ENCODE results near the gene AK5. TPM values are rescaled to one million over a fixed set of nuclear protein-coding genes. Genes with fewer than 3 reads are reported as not detected.

Gene AK5
- polyA plus RNA-seq, 3 donors, result 0.34 to 0.72 (median 0.48) TPM

DNA sequence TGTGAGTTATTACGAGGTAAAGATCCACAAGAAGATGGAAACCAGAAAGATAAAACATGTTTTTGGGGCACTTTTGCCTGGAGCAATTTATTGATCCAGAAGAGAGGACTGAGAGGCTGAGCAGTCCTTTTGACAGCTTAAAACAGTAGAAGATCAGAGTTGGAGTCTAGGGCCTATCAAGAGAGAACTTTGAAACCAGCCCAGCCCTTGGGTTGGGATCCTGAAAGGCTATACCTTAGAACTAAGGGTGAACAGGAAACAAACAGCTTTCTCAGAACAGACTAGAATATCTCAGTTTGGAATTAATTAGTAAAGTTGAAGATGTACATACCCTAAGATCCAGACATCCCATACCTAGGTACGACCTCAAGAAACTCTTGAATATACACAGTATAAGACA is 311.1 kb downstream of the AK5 start:
- Histone ChIP-seq H4K20me1 (ENCODE audit: insufficient read depth, low read length) (peaks cover 10% of the 10 kb centered on the region), H3K9ac (ENCODE audit: insufficient read depth, low read length, poor library complexity, severe bottlenecking) (no peak overlapping the region), H3K79me2 (ENCODE audit: insufficient read depth, low read length) (no peaks in the 10 kb centered on the region), H3K27ac (ENCODE audit: low read depth in 1 of 2, low read length in 2 of 2) (no peak overlapping the region), H3K9me3 (replicated peaks in 1 of 2; ENCODE audit: control insufficient read depth in 1 of 2, insufficient read depth in 1 of 2, low read length in 2 of 2) (no peaks in the 10 kb centered on the region), H3K4me2 (replicated peaks; ENCODE audit: extremely low read depth, low read length, poor library complexity, severe bottlenecking) (no peak overlapping the region), H3K4me1 (ENCODE audit: control insufficient read depth in 1 of 2, insufficient read depth in 2 of 2, low read length in 2 of 2) (peaks cover 17 to 23% of the 10 kb centered on the region in 2 donors), H3K36me3 (replicated peaks in 1 of 2; ENCODE audit: control insufficient read depth in 1 of 2, insufficient read depth in 2 of 2, low read length in 2 of 2) (peaks cover 13 to 15% of the 10 kb centered on the region in 2 donors), H2AFZ (ENCODE audit: insufficient read depth, low read depth, low read length, poor library complexity, severe bottlenecking) (no peak overlapping the region), H3K4me3 (replicated peaks in 1 of 3; ENCODE audit: low read depth in 2 of 3, low read length in 3 of 3) (no peak overlapping the region), H3K27me3 (ENCODE audit: control insufficient read depth in 2 of 2, insufficient read depth in 2 of 2, low read length in 2 of 2) (no peaks in the 10 kb centered on the region)
- intact Hi-C loops (cut with micrococcal nuclease), result no loop called here
- H3K4me3 Mint-ChIP-seq, result no peak overlapping the region
- peaks cover 16 to 22% of the 10 kb centered on the region in 2 donors for H3K36me3 Mint-ChIP-seq
- no peak for DNase-seq
- peak overlapping the region in 1 of 7 donors; percentile 72 for H3K27ac Mint-ChIP-seq
- peaks cover 26% of the 10 kb centered on the region for H3K4me1 Mint-ChIP-seq
- no peaks in the 10 kb centered on the region for H3K27me3 Mint-ChIP-seq (ENCODE audit: low read depth in 3 of 3)
- TF ChIP-seq, protein P1, sequence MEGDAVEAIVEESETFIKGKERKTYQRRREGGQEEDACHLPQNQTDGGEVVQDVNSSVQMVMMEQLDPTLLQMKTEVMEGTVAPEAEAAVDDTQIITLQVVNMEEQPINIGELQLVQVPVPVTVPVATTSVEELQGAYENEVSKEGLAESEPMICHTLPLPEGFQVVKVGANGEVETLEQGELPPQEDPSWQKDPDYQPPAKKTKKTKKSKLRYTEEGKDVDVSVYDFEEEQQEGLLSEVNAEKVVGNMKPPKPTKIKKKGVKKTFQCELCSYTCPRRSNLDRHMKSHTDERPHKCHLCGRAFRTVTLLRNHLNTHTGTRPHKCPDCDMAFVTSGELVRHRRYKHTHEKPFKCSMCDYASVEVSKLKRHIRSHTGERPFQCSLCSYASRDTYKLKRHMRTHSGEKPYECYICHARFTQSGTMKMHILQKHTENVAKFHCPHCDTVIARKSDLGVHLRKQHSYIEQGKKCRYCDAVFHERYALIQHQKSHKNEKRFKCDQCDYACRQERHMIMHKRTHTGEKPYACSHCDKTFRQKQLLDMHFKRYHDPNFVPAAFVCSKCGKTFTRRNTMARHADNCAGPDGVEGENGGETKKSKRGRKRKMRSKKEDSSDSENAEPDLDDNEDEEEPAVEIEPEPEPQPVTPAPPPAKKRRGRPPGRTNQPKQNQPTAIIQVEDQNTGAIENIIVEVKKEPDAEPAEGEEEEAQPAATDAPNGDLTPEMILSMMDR (IDR thresholded peaks at IDR 0.05), result no peak
- no peaks in the 10 kb centered on the region for H3K9me3 Mint-ChIP-seq
- WGBS (ENCODE audit: insufficient coverage), result 100% methylated on average over 1 of the region's 2 CpGs

DNA sequence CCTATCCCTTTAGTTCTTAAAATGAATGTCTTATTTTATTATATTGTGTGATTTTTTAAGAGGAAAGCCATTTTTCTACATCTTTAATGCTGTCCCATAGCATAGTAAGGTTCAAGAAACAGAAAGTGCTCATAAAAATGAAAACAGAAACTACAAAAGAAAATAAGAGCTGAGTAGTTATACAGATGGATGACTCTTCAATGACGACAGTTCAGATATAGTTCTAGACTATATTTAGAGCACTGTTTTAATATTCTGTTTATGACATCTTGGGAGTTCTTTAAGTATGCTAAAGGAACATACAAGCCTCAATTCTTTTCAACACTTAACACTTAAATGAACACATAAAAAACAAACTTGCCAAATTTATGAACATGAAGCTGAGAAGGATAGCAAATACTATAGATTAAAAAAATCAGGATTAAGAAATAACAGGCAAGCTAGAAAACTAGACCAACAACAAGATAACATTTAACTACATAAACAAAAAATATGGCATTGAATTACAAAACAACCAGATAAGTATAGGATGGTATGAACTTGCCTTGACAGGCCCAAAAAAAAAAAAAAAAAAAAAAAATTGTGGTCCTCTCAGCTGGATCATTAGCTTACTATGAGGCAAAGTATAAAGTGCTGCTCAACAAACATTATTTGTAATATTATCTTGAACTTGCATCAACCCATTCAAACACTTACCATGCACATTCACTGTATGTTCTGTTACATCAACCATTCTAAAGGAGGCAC is 312.7 kb downstream of the AK5 start:
- no peak overlapping the region for H2AFZ ChIP-seq (ENCODE audit: insufficient read depth, low read depth, low read length, poor library complexity, severe bottlenecking)
- 100% methylated on average over 1 of the region's 1 CpG for WGBS (ENCODE audit: insufficient coverage)
- Mint-ChIP-seq H3K9me3 (no peaks in the 10 kb centered on the region), H3K4me1 (peaks cover 26% of the 10 kb centered on the region), H3K27me3 (ENCODE audit: low read depth in 3 of 3) (no peaks in the 10 kb centered on the region), H3K27ac (no peak overlapping the region), H3K4me3 (no peak overlapping the region), H3K36me3 (peaks cover 16 to 20% of the 10 kb centered on the region in 2 donors)
- no peaks in the 10 kb centered on the region for H3K9me3 ChIP-seq (replicated peaks in 1 of 2; ENCODE audit: control insufficient read depth in 1 of 2, insufficient read depth in 1 of 2, low read length in 2 of 2)
- intact Hi-C loops (cut with micrococcal nuclease), result no loop called here
- H3K79me2 ChIP-seq (ENCODE audit: insufficient read depth, low read length), result no peaks in the 10 kb centered on the region
- TF ChIP-seq, protein P1 (IDR thresholded peaks at IDR 0.05), result no peak
- no peak overlapping the region for H3K4me2 ChIP-seq (replicated peaks; ENCODE audit: extremely low read depth, low read length, poor library complexity, severe bottlenecking)
- DNase-seq, result no peak
- H3K4me1 ChIP-seq (ENCODE audit: control insufficient read depth in 1 of 2, insufficient read depth in 2 of 2, low read length in 2 of 2), result peaks cover 17 to 23% of the 10 kb centered on the region in 2 donors
- H3K27me3 ChIP-seq (ENCODE audit: control insufficient read depth in 2 of 2, insufficient read depth in 2 of 2, low read length in 2 of 2), result no peaks in the 10 kb centered on the region
- peaks cover 13 to 15% of the 10 kb centered on the region in 2 donors for H3K36me3 ChIP-seq (replicated peaks in 1 of 2; ENCODE audit: control insufficient read depth in 1 of 2, insufficient read depth in 2 of 2, low read length in 2 of 2)
- H4K20me1 ChIP-seq (ENCODE audit: insufficient read depth, low read length), result peaks cover 10% of the 10 kb centered on the region
- H3K27ac ChIP-seq (ENCODE audit: low read depth in 1 of 2, low read length in 2 of 2), result no peak overlapping the region
- no peak overlapping the region for H3K4me3 ChIP-seq (replicated peaks in 1 of 3; ENCODE audit: low read depth in 2 of 3, low read length in 3 of 3)
- no peak overlapping the region for H3K9ac ChIP-seq (ENCODE audit: insufficient read depth, low read length, poor library complexity, severe bottlenecking)
